Amniotic stem cell (primary cell): ENCODE data around the gene DEPDC5.
"Not testable (repeated sequence)": the region's sequence is repeated elsewhere in the genome, so short reads cannot be mapped to it uniquely, and the experiment has no call there.

Experiments
- DNase-seq: peaks from one replicate; lab custom pipeline; 2025; lab: John Stamatoyannopoulos, UW

Gene DEPDC5

GRCh38 chr22:31815383-31815814, 61.6 kb downstream of the DEPDC5 start:
- DNase-seq = not testable (repeated sequence)

- DNase-seq = no peak
Observed at GRCh38 chr22:31816750-31817149, 62.9 kb downstream of the DEPDC5 start.

GRCh38 chr22:31818481-31819392, 64.9 kb downstream of the DEPDC5 start:
- no peak for DNase-seq

GRCh38 chr22:31820655-31821054, 66.8 kb downstream of the DEPDC5 start:
- no peak for DNase-seq

- no peak for DNase-seq
Observed at GRCh38 chr22:31821572-31821971, 67.8 kb downstream of the DEPDC5 start.

GRCh38 chr22:31822523-31822922, 68.7 kb downstream of the DEPDC5 start:
- DNase-seq = no peak

- DNase-seq = no peak
Observed at GRCh38 chr22:31825513-31825912, 71.7 kb downstream of the DEPDC5 start.

- DNase-seq = no peak
Observed at GRCh38 chr22:31826443-31826842, 72.6 kb downstream of the DEPDC5 start.

GRCh38 chr22:31828739-31829138, 74.9 kb downstream of the DEPDC5 start:
- no peak for DNase-seq

GRCh38 chr22:31829505-31829904, 75.7 kb downstream of the DEPDC5 start:
- DNase-seq = peak; percentile 78

- DNase-seq = no peak
Observed at GRCh38 chr22:31830721-31831070, 76.9 kb downstream of the DEPDC5 start.

- no peak for DNase-seq
Observed at GRCh38 chr22:31833930-31834329, 80.1 kb downstream of the DEPDC5 start.

- no peak for DNase-seq
Observed at GRCh38 chr22:31836010-31836409, 82.2 kb downstream of the DEPDC5 start.

- no peak for DNase-seq
Observed at GRCh38 chr22:31838917-31839316, 85.1 kb downstream of the DEPDC5 start.

- no peak for DNase-seq
Observed at GRCh38 chr22:31839986-31840385, 86.2 kb downstream of the DEPDC5 start.

- DNase-seq = no peak
Observed at GRCh38 chr22:31840585-31840984, 86.8 kb downstream of the DEPDC5 start.

GRCh38 chr22:31841078-31841827, 87.4 kb downstream of the DEPDC5 start:
- DNase-seq = no peak

GRCh38 chr22:31843526-31843925, 89.7 kb downstream of the DEPDC5 start:
- no peak for DNase-seq

GRCh38 chr22:31844941-31845340, 91.1 kb downstream of the DEPDC5 start:
- no peak for DNase-seq

- no peak for DNase-seq
Observed at GRCh38 chr22:31846161-31847115, 92.6 kb downstream of the DEPDC5 start.

GRCh38 chr22:31848411-31848810, 94.6 kb downstream of the DEPDC5 start:
- DNase-seq = no peak

- no peak for DNase-seq
Observed at GRCh38 chr22:31850135-31850534, 96.3 kb downstream of the DEPDC5 start.
